ENCODE results near the gene NFU1. TPM values are rescaled to one million over a fixed set of nuclear protein-coding genes. Genes with fewer than 3 reads are reported as not detected.

Gene NFU1
- total and polyA plus RNA-seq, 8 donors = 16.0 to 40.6 (median 20.0) TPM

DNA sequence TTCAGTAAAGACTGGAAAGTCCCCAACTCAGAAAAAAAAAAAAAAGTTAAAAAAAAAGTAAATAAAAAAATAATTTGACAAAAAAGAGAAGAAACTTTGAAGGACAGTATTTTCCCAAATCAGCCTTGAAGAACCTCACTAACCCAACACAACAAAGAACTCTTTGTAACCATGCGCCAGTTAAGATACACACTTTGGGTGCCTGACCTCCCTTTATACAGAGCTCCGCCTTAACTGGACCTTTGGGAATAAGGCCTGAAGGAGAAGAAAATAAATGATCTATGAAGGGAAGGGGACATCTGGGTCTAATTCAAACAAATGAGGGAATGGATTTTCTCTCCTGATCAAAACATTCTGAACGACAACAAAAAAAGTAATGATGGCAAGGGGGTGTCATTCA lies 48.0 kb downstream of the NFU1 start:
- Histone ChIP-seq H3K27me3 (no peaks in the 10 kb centered on the region), H3K4me3 (no peak overlapping the region), H3K27ac (no peak overlapping the region), H3K9me3 (no peaks in the 10 kb centered on the region), H3K4me1 (peaks cover 3 to 12% (median 6%) of the 10 kb centered on the region in 3 donors), H3K36me3 (no peaks in the 10 kb centered on the region)
- no peak for DNase-seq
- FAIRE-seq = no peak
- WGBS, 2 donors = 94 to 97% methylated on average over 3 of the region's 3 CpGs
- no peak for TF ChIP-seq CTCF (IDR thresholded peaks at IDR 0.05)
- intact Hi-C loops (cut with DNase I) = loop anchor here in 1 of 3 donors (10.0 kb wide), 1 partner anchor 46 kb away; the partner anchor contains the start of gene NFU1
- no peak for ATAC-seq

GRCh38 chr2:69387770-69388481 lies 49.3 kb downstream of the NFU1 start:
- H3K36me3 ChIP-seq = no peaks in the 10 kb centered on the region
- no peaks in the 10 kb centered on the region for H3K9me3 ChIP-seq
- WGBS, 2 donors = 66 to 67% methylated on average over 14 of the region's 14 CpGs
- peak overlapping the region; percentile 72 to 97 (median 86) for H3K27ac ChIP-seq
- H3K4me3 ChIP-seq = peak overlapping the region; percentile 18 to 92 (median 88)
- no peaks in the 10 kb centered on the region for H3K27me3 ChIP-seq
- DNase-seq (peak in 1 of 6 donors; percentile 29), ATAC-seq (no peak), FAIRE-seq (no peak)
- intact Hi-C loops (cut with DNase I) = loop anchor here in 1 of 3 donors (10.0 kb wide), 1 partner anchor 47 kb away; the partner anchor contains the start of gene NFU1
- no peak for TF ChIP-seq CTCF (IDR thresholded peaks at IDR 0.05)
- peaks cover 3 to 15% (median 11%) of the 10 kb centered on the region in 3 donors for H3K4me1 ChIP-seq

DNA sequence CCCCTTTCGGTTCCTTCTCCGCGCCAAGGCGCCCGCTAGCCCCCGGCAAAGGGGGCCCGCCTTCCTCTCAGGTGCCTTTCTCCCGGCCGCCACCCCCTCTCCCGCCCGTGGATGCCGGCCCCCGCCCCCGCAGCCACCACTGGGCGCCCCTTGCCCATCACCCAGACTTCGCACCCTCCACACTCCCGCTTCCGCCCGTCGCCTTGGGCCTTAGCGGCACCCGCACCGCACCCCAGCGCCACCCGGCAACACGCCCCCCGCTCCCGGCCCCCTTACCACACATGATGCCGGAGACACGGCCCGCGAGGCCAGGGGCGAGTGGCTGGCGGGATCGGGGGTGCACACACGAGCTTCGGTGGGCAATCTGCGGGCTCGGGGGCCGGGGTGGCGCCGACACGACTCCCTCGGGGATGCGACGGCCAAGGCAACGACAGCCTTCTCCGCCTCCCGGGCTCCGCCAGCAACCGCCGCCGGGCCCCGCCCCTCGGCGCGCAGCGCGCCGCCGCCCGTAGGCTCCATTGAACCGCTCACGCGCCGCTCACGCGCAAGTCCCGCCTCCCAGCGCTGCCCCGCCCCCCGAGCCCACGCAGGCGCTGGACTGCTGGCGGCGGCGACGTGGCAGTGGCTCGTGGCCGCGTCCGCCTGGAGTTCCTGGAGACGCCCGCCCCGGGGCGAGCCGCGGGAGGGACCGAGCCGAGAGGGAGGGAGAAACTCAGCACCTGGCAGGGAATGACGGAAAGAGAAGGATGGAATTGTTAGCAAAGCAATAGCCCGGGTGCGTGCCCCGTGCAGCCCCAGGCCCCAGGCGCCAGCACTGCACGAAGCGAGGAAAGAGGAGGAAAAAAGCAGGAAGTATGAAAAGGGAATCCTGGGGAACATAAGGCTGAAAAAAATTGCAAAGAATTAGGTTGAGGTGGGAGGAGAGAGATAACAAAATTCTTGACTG lies 50.2 kb downstream of the NFU1 start, which contains the start of gene GFPT1:
GFPT1 (minus strand) TSS at position 439 of the 946 bp plus-strand sequence; CDS start at position 283, 156 bp downstream.
- Histone ChIP-seq H3K4me1 (peaks cover 3 to 24% (median 11%) of the 10 kb centered on the region in 3 donors), H3K9me3 (no peaks in the 10 kb centered on the region), H3K4me3 (peak within 1 kb of the TSS; percentile 75 to 92 (median 88)), H3K27me3 (no peaks in the 10 kb centered on the region), H3K27ac (peak within 1 kb of the TSS; percentile 72 to 97 (median 86)), H3K36me3 (no peaks in the 10 kb centered on the region)
- no peak for TF ChIP-seq CTCF (IDR thresholded peaks at IDR 0.05)
- peak; percentile 91 to 97 (median 96) for ATAC-seq
- intact Hi-C loops (cut with DNase I) = loop anchor here in 1 of 3 donors (10.0 kb wide), 1 partner anchor 48 kb away; the partner anchor contains the start of gene NFU1
- 1% methylated on average over 71 to 97 of the region's 97 CpGs for WGBS, 2 donors
- no peak for FAIRE-seq
- DNase-seq = peak; percentile 95 to 98 (median 98)

GRCh38 chr2:69386360-69386759 lies 50.9 kb downstream of the NFU1 start:
- H3K9me3 ChIP-seq = no peaks in the 10 kb centered on the region
- TF ChIP-seq CTCF (IDR thresholded peaks at IDR 0.05) = no peak
- H3K36me3 ChIP-seq = no peaks in the 10 kb centered on the region
- WGBS, 2 donors = 3% methylated on average over 6 of the region's 6 CpGs
- ATAC-seq (peak; percentile 2 to 4 (median 2)), FAIRE-seq (no peak), DNase-seq (no peak)
- H3K4me1 ChIP-seq = peaks cover 3 to 31% (median 17%) of the 10 kb centered on the region in 3 donors
- peak overlapping the region; percentile 75 to 92 (median 88) for H3K4me3 ChIP-seq
- H3K27ac ChIP-seq = peak overlapping the region; percentile 72 to 97 (median 86)
- intact Hi-C loops (cut with DNase I) = loop anchor here in 1 of 3 donors (10.0 kb wide), 1 partner anchor 48 kb away; the partner anchor contains the start of gene NFU1
- no peaks in the 10 kb centered on the region for H3K27me3 ChIP-seq
